ENCODE data around the gene SNORC. TPM values are rescaled to one million over a fixed set of nuclear protein-coding genes. Genes with fewer than 3 reads are reported as not detected.

SNORC gene
- total and polyA plus RNA-seq, 2 donors (not counting 1 experiment from before 2014, with no cell fraction given), result 0.91 to 0.94 TPM

DNA sequence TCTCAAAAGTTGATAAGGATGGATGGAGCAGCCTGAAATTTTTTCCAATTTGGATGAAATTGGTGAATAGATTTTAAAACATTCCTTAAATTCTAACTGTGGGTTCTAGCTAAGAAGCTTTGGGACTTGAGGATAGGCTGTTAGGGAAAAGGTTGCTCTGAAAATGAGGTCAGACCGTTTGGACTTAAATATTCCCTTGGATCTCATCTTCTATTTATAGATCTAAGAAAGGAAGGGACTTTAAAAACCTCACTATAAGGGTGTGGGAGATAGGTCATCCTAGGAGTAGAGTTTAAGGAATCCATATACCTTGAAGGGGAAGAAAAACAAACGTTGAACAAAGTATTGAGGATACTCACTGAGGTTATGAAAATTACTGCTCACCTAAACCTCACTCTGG lies 17.4 kb upstream of the SNORC start:
- H3K9me3 Mint-ChIP-seq (ENCODE audit: insufficient read depth), result no peaks in the 10 kb centered on the region
- Histone ChIP-seq H3K36me3 (replicated peaks in 1 of 2; ENCODE audit: control extremely low read depth in 1 of 2, control insufficient read depth in 1 of 2, extremely low read depth in 1 of 2, insufficient read depth in 2 of 2, low read length in 1 of 2) (peaks cover 3 to 60% of the 10 kb centered on the region in 2 experiments), H2AFZ (ENCODE audit: insufficient read depth, low read depth, low read length, poor library complexity, severe bottlenecking) (no peak overlapping the region), H4K20me1 (ENCODE audit: control insufficient read depth, insufficient read depth, low read length, poor library complexity, severe bottlenecking) (no peaks in the 10 kb centered on the region), H3K9me3 (ENCODE audit: control extremely low read depth in 1 of 3, control insufficient read depth in 2 of 3, insufficient read depth in 1 of 3, low read length in 2 of 3) (no peaks in the 10 kb centered on the region), H3K79me2 (ENCODE audit: control insufficient read depth, insufficient read depth, low read length) (no peaks in the 10 kb centered on the region), H3K4me2 (replicated peaks; ENCODE audit: low read depth, low read length, poor library complexity, severe bottlenecking) (no peak overlapping the region), H3K4me3 (ENCODE audit: control extremely low read depth in 1 of 5, extremely low read depth in 1 of 5, insufficient read depth in 1 of 5, low read depth in 2 of 5, low read length in 4 of 5) (no peak overlapping the region), H3K9ac (ENCODE audit: low read length) (no peak overlapping the region), H3K27me3 (replicated peaks in 1 of 4; ENCODE audit: control extremely low read depth in 1 of 4, control insufficient read depth in 3 of 4, insufficient read depth in 4 of 4, low read length in 3 of 4) (no peaks in the 10 kb centered on the region), H3K4me1 (ENCODE audit: control insufficient read depth in 2 of 2, insufficient read depth in 2 of 2, low read length in 2 of 2) (no peaks in the 10 kb centered on the region), H3K27ac (ENCODE audit: low read length in 2 of 2) (no peak overlapping the region)
- no peaks in the 10 kb centered on the region for H3K4me1 Mint-ChIP-seq
- H3K27me3 Mint-ChIP-seq, result no peaks in the 10 kb centered on the region
- no peak overlapping the region for H3K27ac Mint-ChIP-seq
- no CpG with 5 or more reads among the region's 2 CpGs for WGBS (ENCODE audit: insufficient coverage)
- DNase-seq (no peak), ATAC-seq (ENCODE audit: low read depth) (no peak)
- intact Hi-C loops (cut with micrococcal nuclease), result loop anchor here (1.0 to 10.0 kb wide), 5 partner anchors 177 to 591 kb away; partner anchors contain the start of gene ATG16L1
- TF ChIP-seq EZH2 (IDR thresholded peaks at IDR 0.05; ENCODE audit: borderline replicate concordance, insufficient read depth, low read depth, low read length, poor library complexity, severe bottlenecking), result no peak
- TF ChIP-seq, protein P1, sequence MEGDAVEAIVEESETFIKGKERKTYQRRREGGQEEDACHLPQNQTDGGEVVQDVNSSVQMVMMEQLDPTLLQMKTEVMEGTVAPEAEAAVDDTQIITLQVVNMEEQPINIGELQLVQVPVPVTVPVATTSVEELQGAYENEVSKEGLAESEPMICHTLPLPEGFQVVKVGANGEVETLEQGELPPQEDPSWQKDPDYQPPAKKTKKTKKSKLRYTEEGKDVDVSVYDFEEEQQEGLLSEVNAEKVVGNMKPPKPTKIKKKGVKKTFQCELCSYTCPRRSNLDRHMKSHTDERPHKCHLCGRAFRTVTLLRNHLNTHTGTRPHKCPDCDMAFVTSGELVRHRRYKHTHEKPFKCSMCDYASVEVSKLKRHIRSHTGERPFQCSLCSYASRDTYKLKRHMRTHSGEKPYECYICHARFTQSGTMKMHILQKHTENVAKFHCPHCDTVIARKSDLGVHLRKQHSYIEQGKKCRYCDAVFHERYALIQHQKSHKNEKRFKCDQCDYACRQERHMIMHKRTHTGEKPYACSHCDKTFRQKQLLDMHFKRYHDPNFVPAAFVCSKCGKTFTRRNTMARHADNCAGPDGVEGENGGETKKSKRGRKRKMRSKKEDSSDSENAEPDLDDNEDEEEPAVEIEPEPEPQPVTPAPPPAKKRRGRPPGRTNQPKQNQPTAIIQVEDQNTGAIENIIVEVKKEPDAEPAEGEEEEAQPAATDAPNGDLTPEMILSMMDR (IDR thresholded peaks at IDR 0.05), result no peak
- no peak overlapping the region for H3K4me3 Mint-ChIP-seq
- POLR2A ChIA-PET, result no interaction called here
- CTCF ChIA-PET, result interaction anchor here (0.6 to 5.1 kb wide), 16 partner anchors 14 to 532 kb away, joined by 3 to 39 read pairs (median 3); partner anchors contain the start of genes ATG16L1, INPP5D and NEU2

DNA sequence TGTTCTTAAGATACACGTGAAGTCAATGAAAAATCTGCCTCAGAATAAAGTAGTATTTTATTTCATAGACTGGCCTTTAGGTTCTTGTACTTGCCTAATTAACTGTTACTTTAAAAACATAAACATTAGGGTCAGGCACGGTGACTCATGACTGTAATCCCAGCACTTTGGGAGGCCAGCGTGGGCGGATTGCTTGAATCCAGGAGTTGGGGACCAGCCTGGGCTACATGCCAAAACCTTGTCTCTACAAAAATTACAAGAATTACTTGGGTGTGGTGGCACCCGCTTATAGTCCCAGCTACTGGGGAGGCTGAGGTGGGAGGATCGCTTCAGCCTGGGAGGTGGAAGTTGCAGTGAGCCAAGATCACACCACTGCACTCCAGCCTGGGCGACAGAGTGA lies 16.0 kb upstream of the SNORC start:
- no peaks in the 10 kb centered on the region for H3K27me3 Mint-ChIP-seq
- Histone ChIP-seq H3K4me3 (ENCODE audit: control extremely low read depth in 1 of 5, extremely low read depth in 1 of 5, insufficient read depth in 1 of 5, low read depth in 2 of 5, low read length in 4 of 5) (no peak overlapping the region), H3K9me3 (ENCODE audit: control extremely low read depth in 1 of 3, control insufficient read depth in 2 of 3, insufficient read depth in 1 of 3, low read length in 2 of 3) (no peaks in the 10 kb centered on the region), H3K4me2 (replicated peaks; ENCODE audit: low read depth, low read length, poor library complexity, severe bottlenecking) (no peak overlapping the region), H3K79me2 (ENCODE audit: control insufficient read depth, insufficient read depth, low read length) (no peaks in the 10 kb centered on the region), H3K9ac (ENCODE audit: low read length) (no peak overlapping the region), H3K4me1 (ENCODE audit: control insufficient read depth in 2 of 2, insufficient read depth in 2 of 2, low read length in 2 of 2) (no peaks in the 10 kb centered on the region), H2AFZ (ENCODE audit: insufficient read depth, low read depth, low read length, poor library complexity, severe bottlenecking) (no peak overlapping the region), H3K27me3 (replicated peaks in 1 of 4; ENCODE audit: control extremely low read depth in 1 of 4, control insufficient read depth in 3 of 4, insufficient read depth in 4 of 4, low read length in 3 of 4) (no peaks in the 10 kb centered on the region), H4K20me1 (ENCODE audit: control insufficient read depth, insufficient read depth, low read length, poor library complexity, severe bottlenecking) (no peaks in the 10 kb centered on the region), H3K36me3 (replicated peaks in 1 of 2; ENCODE audit: control extremely low read depth in 1 of 2, control insufficient read depth in 1 of 2, extremely low read depth in 1 of 2, insufficient read depth in 2 of 2, low read length in 1 of 2) (peaks cover 1 to 65% of the 10 kb centered on the region in 2 experiments), H3K27ac (ENCODE audit: low read length in 2 of 2) (no peak overlapping the region)
- intact Hi-C loops (cut with micrococcal nuclease), result loop anchor here (5.0 to 10.0 kb wide), 2 partner anchors 198 to 531 kb away; no protein-coding TSS in a partner anchor
- H3K4me1 Mint-ChIP-seq, result no peaks in the 10 kb centered on the region
- TF ChIP-seq, protein P1 (IDR thresholded peaks at IDR 0.05), result no peak
- no peak for TF ChIP-seq EZH2 (IDR thresholded peaks at IDR 0.05; ENCODE audit: borderline replicate concordance, insufficient read depth, low read depth, low read length, poor library complexity, severe bottlenecking)
- 100% methylated on average over 3 of the region's 7 CpGs for WGBS (ENCODE audit: insufficient coverage)
- no peaks in the 10 kb centered on the region for H3K9me3 Mint-ChIP-seq (ENCODE audit: insufficient read depth)
- ATAC-seq (ENCODE audit: low read depth), result no peak
- no peak overlapping the region for H3K27ac Mint-ChIP-seq
- no peak overlapping the region for H3K4me3 Mint-ChIP-seq
- no peak for DNase-seq
- ChIA-PET POLR2A (no interaction called here), CTCF (interaction anchor here (0.7 to 5.1 kb wide), 9 partner anchors 17 to 396 kb away, joined by 3 to 39 read pairs (median 4); partner anchors contain the start of genes ATG16L1, INPP5D and NEU2)
